Kidney (tissue), 14 donors: Measurements from ENCODE around the gene WWC1. TPM values are rescaled to one million over a fixed set of nuclear protein-coding genes. Genes with fewer than 3 reads are reported as not detected.

Experiments
- DNase-seq, 5 donors: peaks; one replicate each; pipeline ENCODE4 v3.0.0-alpha.2; 2013 to 2020
- FAIRE-seq: peaks from 2 replicates; lab custom pipeline; 2012; peaks lifted over from hg19 to GRCh38; lab: Jason Lieb, UNC
- H3K27ac ChIP-seq, 2 donors: one replicate each; pipeline ENCODE4 v1.7.0; 2013; ENCODE audit warnings: low read depth in 2 of 2, low read length in 2 of 2, inconsistent platforms in 1 of 2
- H3K27me3 ChIP-seq: one replicate; pipeline ENCODE4 v1.7.1; 2013; ENCODE audit warnings: low read length, inconsistent platforms; ENCODE audit not compliant: control insufficient read depth, insufficient read depth
- H3K36me3 ChIP-seq, 3 donors: one replicate each; pipeline versions ENCODE4 v1.7.0 to v1.7.1; 2013; ENCODE audit warnings: low read length in 3 of 3, control low read depth in 1 of 3, inconsistent platforms in 1 of 3; ENCODE audit not compliant: insufficient read depth in 3 of 3, control insufficient read depth in 2 of 3
- H3K4me1 ChIP-seq, 3 donors: one replicate each; pipeline versions ENCODE4 v1.7.0 to v1.7.1; 2013; ENCODE audit warnings: low read length in 3 of 3, inconsistent platforms in 1 of 3, low read depth in 1 of 3; ENCODE audit not compliant: control insufficient read depth in 2 of 3, insufficient read depth in 2 of 3
- H3K4me3 ChIP-seq, 3 donors: one replicate each; pipeline versions ENCODE4 v1.7.0 to v1.8.1; 2013; ENCODE audit warnings: low read length in 3 of 3, control low read depth in 1 of 3, inconsistent platforms in 1 of 3
- H3K9ac ChIP-seq, 3 donors: one replicate each; pipeline versions ENCODE4 v1.7.0 to v1.7.1; 2013; ENCODE audit warnings: low read length in 3 of 3, control low read depth in 1 of 3, inconsistent platforms in 1 of 3
- H3K9me3 ChIP-seq, 3 donors: one replicate each; pipeline versions ENCODE4 v1.7.0 to v1.7.1; 2013; ENCODE audit warnings: low read length in 3 of 3, control low read depth in 1 of 3, inconsistent platforms in 1 of 3; ENCODE audit not compliant: control insufficient read depth in 2 of 3, insufficient read depth in 1 of 3
- CTCF ChIP-seq: IDR thresholded peaks from 3 replicates; pipeline ENCODE4 v1.5.1; 2012; ENCODE audit warnings: mild to moderate bottlenecking, moderate library complexity, borderline replicate concordance; ENCODE audit not compliant: insufficient read depth; ENCODE audit errors: extremely low read depth
- intact Hi-C: fragments of 100-400 bp; cut with DNase I; formaldehyde crosslinking; loops from one replicate; pipeline ENCODE4 v1.11.1; 2022
- polyA plus RNA-seq: library from polyadenylated mRNA; stranded (reverse); fragments of 350-450 nt; fragmentation: Illumina TruSeq; extraction: RNeasy Lipid Tissue Mini Kit (QIAGEN cat#74804); gene quantifications from one replicate; pipeline ENCODE4 v1.2.3, GENCODE V29; 2014; ENCODE audit warnings: low read depth, low replicate concordance; ENCODE audit not compliant: insufficient read depth
- total RNA-seq: library from RNA; stranded (reverse); fragmentation: NEBNext Ultra II Directional; extraction: Animal tissue kit (Norgen Biotek cat#: 25700); gene quantifications from one replicate; pipeline ENCODE4 v1.2.1, GENCODE V29; 2021
- donor health status: control.
- donor health status: control.
- donor health status: control.
- donor health status: control.
- donor health status: control.
- donor health status: DM: yes; HTN: yes; CAD: no.
- donor health status: Normal renal cell carcinoma (clear cell type).

WWC1 gene
- total and polyA plus RNA-seq, 2 donors from 2014 or later: 74.4 to 174 TPM

GRCh38 chr5:168513861-168514428 lies 222.5 kb downstream of the WWC1 start:
- Histone ChIP-seq H3K36me3 (peaks cover 14 to 46% (median 21%) of the 10 kb centered on the region in 3 donors), H3K4me3 (no peak overlapping the region), H3K9me3 (peaks cover 0 to 5% (median 0%) of the 10 kb centered on the region in 3 donors), H3K27me3 (no peaks in the 10 kb centered on the region), H3K27ac (no peak overlapping the region), H3K4me1 (no peaks in the 10 kb centered on the region), H3K9ac (no peak overlapping the region)
- DNase-seq: peak in 2 of 5 donors; percentile 3 to 6
- TF ChIP-seq CTCF: no peak
- FAIRE-seq: no peak
- intact Hi-C loops: no loop called here

Other genes with a start within 250 kb of the WWC1 start
- 62.8 TPM for gene RARS1, start 194.8 kb downstream of the WWC1 start, total RNA-seq
- 35.5 TPM for gene RARS1, start 194.8 kb downstream of the WWC1 start, polyA plus RNA-seq
- gene FBLL1, start 237.7 kb downstream of the WWC1 start, total RNA-seq: 0.47 TPM
- not detected for gene FBLL1, start 237.7 kb downstream of the WWC1 start, polyA plus RNA-seq